ENCODE data around the gene CITED2.
A peak's percentile ranks its signal among the peaks of the same experiment; 100 is the strongest.

Gene CITED2

DNA sequence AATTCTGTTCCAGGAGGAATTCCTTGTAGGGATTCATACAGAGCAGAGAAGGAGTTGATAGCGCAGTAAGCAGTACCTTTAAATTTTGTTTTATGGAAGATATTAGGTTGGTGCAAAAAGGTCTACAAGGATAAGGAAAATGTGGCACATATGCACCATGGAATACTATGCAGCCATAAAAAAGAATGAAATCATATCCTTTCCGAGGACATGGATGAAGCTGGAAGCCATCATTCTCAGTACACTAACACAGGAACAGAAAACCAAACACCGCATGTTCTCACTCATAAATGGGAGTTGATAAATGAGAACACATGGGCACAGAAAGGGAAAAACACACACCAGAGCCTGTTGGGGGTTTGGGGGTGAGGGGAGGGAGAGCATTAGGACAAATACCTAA lies 45.2 kb downstream of the CITED2 start:
- DNase-seq: no peak

DNA sequence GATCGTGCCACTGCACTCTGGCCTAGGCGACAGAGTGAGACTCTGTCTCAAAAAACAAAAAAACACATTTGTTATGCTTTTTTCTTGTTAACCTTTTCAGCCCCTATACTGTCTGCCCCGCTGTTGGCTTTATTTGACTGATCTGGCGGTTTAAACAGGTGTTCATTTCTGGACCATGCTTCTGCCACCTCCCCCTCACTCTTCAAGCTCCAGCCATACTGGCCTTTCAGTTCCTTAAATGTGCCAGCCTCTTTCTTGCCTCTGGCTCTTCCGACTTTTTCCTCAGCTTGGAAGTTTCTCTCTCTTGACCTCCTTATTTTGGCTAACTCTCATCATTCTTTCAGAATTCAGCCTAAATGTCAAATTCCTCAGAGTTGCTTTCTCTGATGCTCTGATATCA lies 47.4 kb downstream of the CITED2 start:
- DNase-seq: no peak

DNA sequence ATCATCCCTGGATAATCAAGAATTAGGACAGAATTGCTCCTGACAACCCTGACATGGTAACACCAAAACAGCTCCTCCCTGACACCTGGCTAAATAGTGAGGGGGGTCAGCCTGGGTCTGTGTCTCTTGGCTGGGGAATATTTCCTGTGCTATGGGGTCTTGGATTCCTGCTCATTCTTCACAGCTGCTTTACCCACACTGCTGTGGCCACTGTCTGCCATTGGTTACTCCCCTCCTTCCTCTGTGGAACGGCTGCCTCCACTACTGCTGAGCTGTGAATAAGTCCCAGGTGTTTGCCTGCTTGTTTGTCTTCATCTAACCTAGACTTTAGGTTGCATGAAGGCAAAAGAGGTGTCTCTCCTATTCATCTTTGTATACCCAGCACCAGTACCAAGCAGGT lies 48.8 kb downstream of the CITED2 start:
- DNase-seq: no peak

DNA sequence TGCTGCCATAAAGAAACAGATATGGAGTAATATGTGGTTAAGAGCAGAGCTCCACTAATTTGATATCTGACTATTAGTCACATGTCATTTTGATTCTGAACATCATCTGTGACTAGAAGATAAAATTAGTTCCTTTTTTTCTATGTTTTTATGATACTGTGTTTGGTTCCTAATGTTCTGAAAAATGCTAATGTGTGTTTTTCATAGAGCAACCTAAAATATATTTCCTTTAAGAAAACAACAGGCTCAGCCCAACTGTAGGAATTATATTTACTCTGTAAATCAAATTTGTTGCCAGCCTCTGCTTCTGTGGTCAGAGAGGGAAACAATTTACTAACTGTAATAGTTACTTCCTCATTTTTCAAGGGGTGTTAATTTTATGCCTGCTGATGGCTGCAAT lies 49.3 kb downstream of the CITED2 start:
- peak; percentile 3 for DNase-seq

DNA sequence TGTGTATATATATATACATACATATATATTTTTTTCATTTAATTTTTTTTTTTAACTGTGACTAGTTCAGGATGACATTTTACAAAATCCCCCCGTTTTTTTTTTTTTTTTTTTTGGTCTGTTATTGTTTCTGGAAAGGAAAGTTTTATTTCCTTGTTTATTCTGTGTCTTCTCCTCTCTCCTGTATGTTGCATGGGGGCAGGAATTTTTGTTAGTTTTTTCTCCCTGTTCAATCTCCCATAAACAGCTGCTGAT lies 50.2 kb downstream of the CITED2 start:
- peak; percentile 4 for DNase-seq

DNA sequence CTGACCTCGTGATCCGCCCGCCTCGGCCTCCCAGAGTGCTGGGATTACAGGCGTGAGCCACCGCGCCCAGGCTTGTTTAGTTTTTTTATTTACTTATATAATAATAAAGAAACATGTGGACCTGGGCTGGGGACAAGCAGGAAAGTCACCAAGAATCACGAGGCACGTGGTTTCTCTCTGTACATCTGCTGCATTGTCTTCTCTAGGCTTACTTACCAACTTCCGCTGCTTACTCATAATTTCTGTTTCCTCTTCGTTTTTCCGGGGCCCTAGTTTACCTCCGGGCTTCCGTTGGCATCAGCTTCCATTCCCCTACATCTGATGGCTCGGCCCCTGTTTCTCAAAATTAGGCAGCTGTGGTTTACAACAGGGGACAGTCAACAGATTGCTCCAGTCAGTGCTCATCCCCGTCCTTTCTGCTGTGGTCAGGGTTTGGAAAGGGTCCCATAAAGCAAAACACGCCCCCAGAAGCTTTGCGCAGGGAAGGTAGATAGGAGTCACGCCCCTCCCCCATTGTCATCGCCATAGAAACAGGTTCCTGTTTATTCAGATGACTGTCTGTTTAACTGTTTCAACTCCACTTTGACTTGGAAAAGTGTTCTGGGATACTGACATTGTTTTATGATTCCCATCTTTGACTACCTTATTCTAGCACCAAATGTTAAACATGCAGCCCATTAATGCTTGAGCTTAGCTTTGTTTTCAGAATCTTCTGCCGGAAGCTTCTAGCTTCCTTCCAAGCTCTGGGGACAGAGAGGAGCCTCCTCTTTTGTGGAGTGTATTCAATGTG lies 50.7 kb downstream of the CITED2 start:
- peak; percentile 87 for DNase-seq
